Gastroesophageal sphincter (tissue), 4 donors: ENCODE measurements around the gene LTB4R. TPM values are rescaled to one million over a fixed set of nuclear protein-coding genes. Genes with fewer than 3 reads are reported as not detected.
"Not testable (repeated sequence)": the region's sequence is repeated elsewhere in the genome, so short reads cannot be mapped to it uniquely, and the experiment has no call there.

Experiments
- ATAC-seq: fragments of 150-250 bp; one replicate; pipeline ENCODE4 v1.9.1; 2016; ENCODE audit warnings: mild to moderate bottlenecking, moderate library complexity
- H3K27ac ChIP-seq, 4 donors: fragments of 200-600 bp; sonication (generic) in 3 of 4; 1 replicate in 3 of 4; 2 replicates in 1 of 4; pipeline ENCODE4 v1.5.1; 2016 to 2019
- H3K27me3 ChIP-seq: fragments of 200-600 bp; sonication (generic); one replicate; pipeline ENCODE4 v1.5.1; 2019
- H3K36me3 ChIP-seq, 2 donors: fragments of 200-600 bp; sonication (generic); one replicate each; pipeline ENCODE4 v1.5.1; 2019; ENCODE audit warnings: control low read depth in 1 of 2
- H3K4me1 ChIP-seq, 3 donors: fragments of 200-600 bp; sonication (generic); 1 replicate in 2 of 3; 2 replicates in 1 of 3; pipeline ENCODE4 v1.5.1; 2016 to 2019; ENCODE audit warnings: control low read depth in 2 of 3
- H3K4me3 ChIP-seq, 2 donors: fragments of 200-600 bp; sonication (generic); one replicate each; pipeline ENCODE4 v1.5.1; 2019; ENCODE audit warnings: mild to moderate bottlenecking in 1 of 2, moderate library complexity in 1 of 2
- H3K9me3 ChIP-seq, 3 donors: fragments of 200-600 bp; sonication (generic); one replicate each; pipeline ENCODE4 v1.5.1; 2017 to 2019; ENCODE audit warnings: control low read depth in 2 of 3
- CTCF ChIP-seq, 4 experiments: fragments of 200-600 bp in 2 of 4; fragments of 450-650 bp in 2 of 4; sonication (generic) in 1 of 4; IDR thresholded peaks; one replicate each; pipeline ENCODE4 v1.5.1; 2017 to 2019; ENCODE audit warnings: antibody characterized with exemption in 4 of 4, mild to moderate bottlenecking in 2 of 4, moderate library complexity in 2 of 4
- EP300 ChIP-seq: sonication (generic); formaldehyde crosslinking; IDR thresholded peaks from one replicate; pipeline ENCODE4 v1.6.1; 2017; ENCODE audit warnings: antibody characterized with exemption, mild to moderate bottlenecking
- POLR2A ChIP-seq, 2 donors: fragments of 450-650 bp; IDR thresholded peaks; one replicate each; pipeline ENCODE4 v1.6.1; 2017; ENCODE audit warnings: antibody characterized with exemption in 2 of 2, mild to moderate bottlenecking in 2 of 2, moderate library complexity in 1 of 2
- POLR2AphosphoS5 ChIP-seq: sonication (generic); formaldehyde crosslinking; IDR thresholded peaks from one replicate; pipeline ENCODE4 v1.6.1; 2017; ENCODE audit warnings: antibody characterized with exemption
- WGBS, 2 donors: methylation state at CpG; one replicate each; pipeline ENCODE4 v1.1.5; 2018; ENCODE audit warnings: low coverage in 1 of 2; 5-methylcytosine and 5-hydroxymethylcytosine counted together
- total RNA-seq, 4 donors: library from RNA; depleted of rRNA; stranded (reverse); fragments of >200 nt; gene quantifications; one replicate each; pipeline ENCODE4 v1.1.0, GENCODE V29; 2016

Gene LTB4R
- total RNA-seq, 4 donors from 2014 or later: 3.0 to 4.2 (median 3.4) TPM

GRCh38 chr14:24353559-24354481, 42.5 kb downstream of the LTB4R start:
- Histone ChIP-seq H3K9me3 (no peaks in the 10 kb centered on the region), H3K36me3 (no peaks in the 10 kb centered on the region), H3K4me3 (no peak overlapping the region), H3K27me3 (peaks cover 10% of the 10 kb centered on the region), H3K4me1 (peaks cover 0 to 23% (median 0%) of the 10 kb centered on the region in 3 donors), H3K27ac (peak overlapping the region in 2 of 4 donors; percentile 21 to 59)
- WGBS, 2 donors: 75 to 80% methylated on average over 5 of the region's 5 CpGs
- ATAC-seq: no peak
- TF ChIP-seq POLR2A (IDR thresholded peaks at IDR 0.05) (no peak), POLR2AphosphoS5 (peak; percentile 54)

GRCh38 chr14:24354482-24354825, 43.2 kb downstream of the LTB4R start:
- peak overlapping the region in 2 of 4 donors; percentile 21 to 59 for H3K27ac ChIP-seq

GRCh38 chr14:24355009-24355408, 43.7 kb downstream of the LTB4R start:
- no peak overlapping the region for H3K4me3 ChIP-seq
- H3K9me3 ChIP-seq: no peaks in the 10 kb centered on the region
- H3K4me1 ChIP-seq: peaks cover 0 to 23% (median 0%) of the 10 kb centered on the region in 3 donors
- 84 to 89% methylated on average over 6 of the region's 7 CpGs for WGBS, 2 donors
- ATAC-seq: no peak
- TF ChIP-seq POLR2A (IDR thresholded peaks at IDR 0.05) (no peak), CTCF (IDR thresholded peaks at IDR 0.05) (no peak), EP300 (no peak), POLR2AphosphoS5 (no peak)
- H3K36me3 ChIP-seq: no peaks in the 10 kb centered on the region
- H3K27ac ChIP-seq: no peak overlapping the region
- peaks cover 9% of the 10 kb centered on the region for H3K27me3 ChIP-seq

More at GRCh38 chr14:24354482-24354825, 43.2 kb downstream of the LTB4R start:
- not testable (repeated sequence) for ATAC-seq, H3K4me3 ChIP-seq, H3K27me3 ChIP-seq, H3K9me3 ChIP-seq, H3K36me3 ChIP-seq
- WGBS, 2 donors: 0 to 62% methylated on average over 1 to 3 of the region's 3 CpGs
- peaks cover 0 to 23% (median 0%) of the 10 kb centered on the region in 3 donors for H3K4me1 ChIP-seq

- no peak for ATAC-seq
- H3K36me3 ChIP-seq: no peaks in the 10 kb centered on the region
- 91 to 100% methylated on average over 1 to 3 of the region's 4 CpGs for WGBS, 2 donors
Measured at GRCh38 chr14:24356208-24356607, 44.9 kb downstream of the LTB4R start.

GRCh38 chr14:24360281-24360680, 49.0 kb downstream of the LTB4R start:
- H3K4me1 ChIP-seq: peaks cover 0 to 6% (median 5%) of the 10 kb centered on the region in 3 donors
- H3K4me3 ChIP-seq: no peak overlapping the region
- H3K36me3 ChIP-seq: no peaks in the 10 kb centered on the region
- no peak for ATAC-seq
- WGBS, 2 donors: 73 to 91% methylated on average over 1 to 2 of the region's 3 CpGs
- no peak overlapping the region for H3K27ac ChIP-seq
- no peaks in the 10 kb centered on the region for H3K9me3 ChIP-seq
- H3K27me3 ChIP-seq: no peaks in the 10 kb centered on the region
- TF ChIP-seq CTCF (IDR thresholded peaks at IDR 0.05) (no peak), EP300 (no peak), POLR2A (IDR thresholded peaks at IDR 0.05) (no peak), POLR2AphosphoS5 (no peak)

More at GRCh38 chr14:24356208-24356607, 44.9 kb downstream of the LTB4R start:
- H3K4me3 ChIP-seq: no peak overlapping the region
- H3K27me3 ChIP-seq: no peaks in the 10 kb centered on the region
- H3K9me3 ChIP-seq: no peaks in the 10 kb centered on the region
- no peak overlapping the region for H3K27ac ChIP-seq
- TF ChIP-seq POLR2AphosphoS5 (no peak), EP300 (no peak), CTCF (IDR thresholded peaks at IDR 0.05) (no peak), POLR2A (IDR thresholded peaks at IDR 0.05) (no peak)
- H3K4me1 ChIP-seq: peaks cover 0 to 23% (median 0%) of the 10 kb centered on the region in 3 donors

- no peaks in the 10 kb centered on the region for H3K27me3 ChIP-seq
- WGBS, 2 donors: 56 to 58% methylated on average over 2 of the region's 2 CpGs
- H3K4me3 ChIP-seq: no peak overlapping the region
- ATAC-seq: no peak
- no peaks in the 10 kb centered on the region for H3K36me3 ChIP-seq
- TF ChIP-seq POLR2AphosphoS5: no peak
- TF ChIP-seq EP300: no peak
- no peaks in the 10 kb centered on the region for H3K9me3 ChIP-seq
- H3K4me1 ChIP-seq: peaks cover 0 to 17% (median 13%) of the 10 kb centered on the region in 3 donors
- H3K27ac ChIP-seq: no peak overlapping the region
Measured at GRCh38 chr14:24361326-24361725, 50.0 kb downstream of the LTB4R start.
